Omental fat pad (tissue), 4 donors: Measurements from ENCODE around the gene PCDHB7. TPM values are rescaled to one million over a fixed set of nuclear protein-coding genes. Genes with fewer than 3 reads are reported as not detected.

ENCODE experiments used
- total RNA-seq, 4 donors: library from RNA; depleted of rRNA; stranded (reverse); fragments of >200 nt; gene quantifications; one replicate each; pipeline ENCODE4 v1.1.0, GENCODE V29; 2016

The PCDHB7 gene
- total RNA-seq, 4 donors from 2014 or later: 0.94 to 3.3 (median 1.5) TPM

Other genes starting within 250 kb of the PCDHB7 start
- 1 to 10 TPM in 2 of 4 donors, under 1 TPM in 2; 0.47 to 2.1 (median 0.87) TPM for gene PCDHAC1, start 246.3 kb upstream of the PCDHB7 start, total RNA-seq
- 10 to 100 TPM in 1 of 4 donors, 1 to 10 TPM in 3; 3.1 to 10.0 (median 3.8) TPM for gene PCDHAC2, start 206.2 kb upstream of the PCDHB7 start, total RNA-seq
- under 1 TPM in 2 of 4 donors, not detected in 2; under 0.01 to 0.09 TPM for gene PCDHB1, start 121.3 kb upstream of the PCDHB7 start, total RNA-seq
- 1 to 10 TPM; 2.2 to 4.9 (median 2.8) TPM for gene PCDHB2, start 78.0 kb upstream of the PCDHB7 start, total RNA-seq
- gene PCDHB3, start 72.2 kb upstream of the PCDHB7 start, total RNA-seq: 1 to 10 TPM; 1.4 to 4.4 (median 1.9) TPM
- gene PCDHB4, start 50.8 kb upstream of the PCDHB7 start, total RNA-seq: 1 to 10 TPM; 1.2 to 6.9 (median 3.2) TPM
- 1 to 10 TPM; 1.1 to 6.5 (median 2.7) TPM for gene PCDHB5, start 37.4 kb upstream of the PCDHB7 start, total RNA-seq
- 1 to 10 TPM in 1 of 4 donors, under 1 TPM in 3; 0.38 to 1.4 (median 0.47) TPM for gene PCDHB6, start 22.6 kb upstream of the PCDHB7 start, total RNA-seq
- gene PCDHB8, start 5.1 kb downstream of the PCDHB7 start, total RNA-seq: under 1 TPM; 0.44 to 0.63 (median 0.53) TPM
- 1 to 10 TPM; 2.3 to 6.1 (median 3.6) TPM for gene PCDHB16, start 9.7 kb downstream of the PCDHB7 start, total RNA-seq
- gene PCDHB9, start 14.5 kb downstream of the PCDHB7 start, total RNA-seq: 1 to 10 TPM; 1.3 to 4.7 (median 2.8) TPM
- gene PCDHB10, start 19.7 kb downstream of the PCDHB7 start, total RNA-seq: 1 to 10 TPM in 3 of 4 donors, under 1 TPM in 1; 0.96 to 3.6 (median 1.2) TPM
- gene PCDHB11, start 27.0 kb downstream of the PCDHB7 start, total RNA-seq: 1 to 10 TPM; 1.3 to 2.4 (median 1.7) TPM
- 1 to 10 TPM; 1.9 to 4.4 (median 2.5) TPM for gene PCDHB12, start 36.1 kb downstream of the PCDHB7 start, total RNA-seq
- gene PCDHB13, start 41.3 kb downstream of the PCDHB7 start, total RNA-seq: 1 to 10 TPM; 1.8 to 7.7 (median 3.0) TPM
- gene PCDHB14, start 50.7 kb downstream of the PCDHB7 start, total RNA-seq: 1 to 10 TPM; 2.0 to 7.1 (median 3.1) TPM
- gene PCDHB15, start 72.8 kb downstream of the PCDHB7 start, total RNA-seq: 1 to 10 TPM; 2.0 to 6.0 (median 3.3) TPM
- 1 to 10 TPM in 1 of 4 donors, under 1 TPM in 1, not detected in 2; 0.46 to 2.0 TPM for gene SLC25A2, start 131.4 kb downstream of the PCDHB7 start, total RNA-seq
- 10 to 100 TPM; 43.7 to 57.8 (median 52.5) TPM for gene TAF7, start 148.1 kb downstream of the PCDHB7 start, total RNA-seq
- gene PCDHGA1, start 157.9 kb downstream of the PCDHB7 start, total RNA-seq: 1 to 10 TPM in 1 of 4 donors, under 1 TPM in 3; 0.12 to 2.2 (median 0.59) TPM
- gene PCDHGA2, start 166.1 kb downstream of the PCDHB7 start, total RNA-seq: 1 to 10 TPM; 2.0 to 6.6 (median 4.0) TPM
- 1 to 10 TPM; 2.3 to 6.3 (median 2.8) TPM for gene PCDHGA3, start 171.2 kb downstream of the PCDHB7 start, total RNA-seq
- gene PCDHGB1, start 177.5 kb downstream of the PCDHB7 start, total RNA-seq: 1 to 10 TPM; 1.4 to 6.0 (median 2.2) TPM
- 1 to 10 TPM; 2.6 to 9.0 (median 3.9) TPM for gene PCDHGA4, start 182.4 kb downstream of the PCDHB7 start, total RNA-seq
- gene PCDHGB2, start 187.3 kb downstream of the PCDHB7 start, total RNA-seq: 10 to 100 TPM in 1 of 4 donors, 1 to 10 TPM in 3; 2.5 to 15.3 (median 4.4) TPM
- 10 to 100 TPM in 1 of 4 donors, 1 to 10 TPM in 3; 2.0 to 14.5 (median 3.3) TPM for gene PCDHGA5, start 191.5 kb downstream of the PCDHB7 start, total RNA-seq
- 10 to 100 TPM in 1 of 4 donors, 1 to 10 TPM in 3; 2.5 to 13.2 (median 3.9) TPM for gene PCDHGB3, start 197.6 kb downstream of the PCDHB7 start, total RNA-seq
- gene PCDHGA6, start 201.2 kb downstream of the PCDHB7 start, total RNA-seq: 1 to 10 TPM; 3.0 to 6.9 (median 4.6) TPM
- 1 to 10 TPM; 1.1 to 9.0 (median 3.6) TPM for gene PCDHGA7, start 210.1 kb downstream of the PCDHB7 start, total RNA-seq
- gene PCDHGB4, start 215.1 kb downstream of the PCDHB7 start, total RNA-seq: 10 to 100 TPM in 1 of 4 donors, 1 to 10 TPM in 3; 2.4 to 14.5 (median 6.1) TPM
- gene PCDHGA8, start 220.0 kb downstream of the PCDHB7 start, total RNA-seq: 1 to 10 TPM in 3 of 4 donors, under 1 TPM in 1; 0.72 to 7.4 (median 2.2) TPM
- gene PCDHGB5, start 225.3 kb downstream of the PCDHB7 start, total RNA-seq: 10 to 100 TPM in 1 of 4 donors, 1 to 10 TPM in 3; 6.5 to 18.8 (median 8.9) TPM
- gene PCDHGA9, start 230.1 kb downstream of the PCDHB7 start, total RNA-seq: 10 to 100 TPM in 1 of 4 donors, 1 to 10 TPM in 3; 5.0 to 14.8 (median 7.3) TPM
- gene PCDHGB6, start 235.4 kb downstream of the PCDHB7 start, total RNA-seq: 10 to 100 TPM in 1 of 4 donors, 1 to 10 TPM in 3; 4.2 to 12.6 (median 6.5) TPM
- 10 to 100 TPM in 1 of 4 donors, 1 to 10 TPM in 3; 5.5 to 14.0 (median 6.8) TPM for gene PCDHGA10, start 240.3 kb downstream of the PCDHB7 start, total RNA-seq
- 10 to 100 TPM in 2 of 4 donors, 1 to 10 TPM in 2; 7.8 to 25.2 (median 10.2) TPM for gene PCDHGB7, start 245.0 kb downstream of the PCDHB7 start, total RNA-seq
- gene PCDHGA11, start 248.4 kb downstream of the PCDHB7 start, total RNA-seq: 10 to 100 TPM in 1 of 4 donors, 1 to 10 TPM in 3; 3.1 to 12.1 (median 5.3) TPM